Measurements from ENCODE around the gene PDIA5. TPM values are rescaled to one million over a fixed set of nuclear protein-coding genes. Genes with fewer than 3 reads are reported as not detected.

PDIA5 gene
- total RNA-seq, 4 donors from 2014 or later, result 3.6 to 38.1 (median 25.1) TPM

- intact Hi-C loops (cut with DNase I; ENCODE audit: low total_unique reads), result no loop called here
- no peaks in the 10 kb centered on the region for H3K9me3 ChIP-seq
- no peak overlapping the region for H3K27ac ChIP-seq
- no peaks in the 10 kb centered on the region for H3K27me3 ChIP-seq
- no peaks in the 10 kb centered on the region for H3K36me3 ChIP-seq
- peaks cover 0 to 19% of the 10 kb centered on the region in 2 donors for H3K4me1 ChIP-seq
- TF ChIP-seq POLR2A (IDR thresholded peaks at IDR 0.05), result no peak
- no peak overlapping the region for H3K4me3 ChIP-seq
- no peak for DNase-seq
Measured at GRCh38 chr3:123085932-123086627, 19.3 kb downstream of the PDIA5 start.

DNA sequence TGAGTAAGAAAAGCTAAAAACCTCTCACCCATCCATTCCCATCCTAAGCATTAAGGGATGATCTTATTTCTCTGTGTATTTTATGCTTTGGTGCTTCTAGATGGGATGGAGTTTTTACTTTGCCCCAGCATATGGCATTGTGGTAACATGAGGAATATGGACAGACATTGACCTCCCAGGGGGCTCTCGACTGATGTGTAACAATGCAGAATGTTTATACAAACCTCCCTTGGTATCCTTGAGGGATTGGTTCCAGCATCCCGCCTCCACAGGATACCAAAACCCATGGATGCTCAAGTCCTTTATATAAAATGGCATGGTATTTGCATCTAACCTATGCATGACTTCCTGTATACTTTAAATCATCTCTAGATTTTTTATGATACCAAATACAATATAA, 21.6 kb downstream of the PDIA5 start:
- H3K27ac ChIP-seq, result no peak overlapping the region
- H3K27me3 ChIP-seq, result no peaks in the 10 kb centered on the region
- no peak for TF ChIP-seq POLR2A (IDR thresholded peaks at IDR 0.05)
- TF ChIP-seq, protein P1, sequence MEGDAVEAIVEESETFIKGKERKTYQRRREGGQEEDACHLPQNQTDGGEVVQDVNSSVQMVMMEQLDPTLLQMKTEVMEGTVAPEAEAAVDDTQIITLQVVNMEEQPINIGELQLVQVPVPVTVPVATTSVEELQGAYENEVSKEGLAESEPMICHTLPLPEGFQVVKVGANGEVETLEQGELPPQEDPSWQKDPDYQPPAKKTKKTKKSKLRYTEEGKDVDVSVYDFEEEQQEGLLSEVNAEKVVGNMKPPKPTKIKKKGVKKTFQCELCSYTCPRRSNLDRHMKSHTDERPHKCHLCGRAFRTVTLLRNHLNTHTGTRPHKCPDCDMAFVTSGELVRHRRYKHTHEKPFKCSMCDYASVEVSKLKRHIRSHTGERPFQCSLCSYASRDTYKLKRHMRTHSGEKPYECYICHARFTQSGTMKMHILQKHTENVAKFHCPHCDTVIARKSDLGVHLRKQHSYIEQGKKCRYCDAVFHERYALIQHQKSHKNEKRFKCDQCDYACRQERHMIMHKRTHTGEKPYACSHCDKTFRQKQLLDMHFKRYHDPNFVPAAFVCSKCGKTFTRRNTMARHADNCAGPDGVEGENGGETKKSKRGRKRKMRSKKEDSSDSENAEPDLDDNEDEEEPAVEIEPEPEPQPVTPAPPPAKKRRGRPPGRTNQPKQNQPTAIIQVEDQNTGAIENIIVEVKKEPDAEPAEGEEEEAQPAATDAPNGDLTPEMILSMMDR (IDR thresholded peaks at IDR 0.05), result no peak
- no peaks in the 10 kb centered on the region for H3K9me3 ChIP-seq
- DNase-seq, result no peak
- no peaks in the 10 kb centered on the region for H3K36me3 ChIP-seq
- no peak overlapping the region for H3K4me3 ChIP-seq
- H3K4me1 ChIP-seq, result peaks cover 0 to 10% of the 10 kb centered on the region in 2 donors
- intact Hi-C loops (cut with DNase I; ENCODE audit: low total_unique reads), result no loop called here

DNA sequence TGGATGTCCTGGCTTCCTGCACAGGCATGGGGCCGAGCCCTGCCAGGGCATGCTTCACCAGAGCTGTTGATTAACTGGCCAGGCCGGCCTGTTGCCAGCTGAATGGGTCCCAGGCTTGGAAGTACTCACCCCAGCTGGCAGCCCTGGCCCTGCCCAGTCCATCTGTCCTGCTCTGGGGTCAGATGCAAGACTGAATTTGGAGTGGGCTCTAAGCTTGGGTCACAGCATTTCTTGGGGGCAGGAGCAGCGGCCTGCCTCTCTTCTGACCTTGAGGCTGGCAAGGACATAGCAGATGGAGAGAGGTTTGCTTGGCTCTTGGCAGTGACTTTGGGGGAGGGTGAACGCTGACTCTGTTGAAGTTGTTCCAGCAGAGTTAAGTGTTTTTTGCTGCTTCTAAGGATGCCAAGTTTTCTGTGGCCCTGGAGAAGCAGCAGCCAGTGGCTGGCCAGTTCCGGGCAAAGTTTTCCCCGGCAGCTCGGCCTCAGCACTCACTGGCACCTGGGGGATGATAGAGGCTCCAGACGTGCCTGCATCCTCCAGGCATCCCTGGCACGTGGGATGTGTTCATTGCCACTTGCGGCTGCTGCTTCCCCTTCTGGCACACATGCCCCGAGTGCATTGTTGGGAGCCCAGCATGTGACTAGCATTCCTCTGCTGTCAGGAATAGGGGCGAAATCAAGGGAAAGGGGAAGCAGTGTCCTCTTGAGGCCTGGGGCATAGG, 22.9 kb downstream of the PDIA5 start:
- no peaks in the 10 kb centered on the region for H3K27me3 ChIP-seq
- H3K4me1 ChIP-seq, result peaks cover 0 to 2% of the 10 kb centered on the region in 2 donors
- H3K36me3 ChIP-seq, result no peaks in the 10 kb centered on the region
- no peak for TF ChIP-seq POLR2A (IDR thresholded peaks at IDR 0.05)
- TF ChIP-seq, protein P1 (IDR thresholded peaks at IDR 0.05), result no peak
- no peak overlapping the region for H3K27ac ChIP-seq
- no peak for DNase-seq
- no peaks in the 10 kb centered on the region for H3K9me3 ChIP-seq
- no peak overlapping the region for H3K4me3 ChIP-seq
- intact Hi-C loops (cut with DNase I; ENCODE audit: low total_unique reads), result no loop called here

DNA sequence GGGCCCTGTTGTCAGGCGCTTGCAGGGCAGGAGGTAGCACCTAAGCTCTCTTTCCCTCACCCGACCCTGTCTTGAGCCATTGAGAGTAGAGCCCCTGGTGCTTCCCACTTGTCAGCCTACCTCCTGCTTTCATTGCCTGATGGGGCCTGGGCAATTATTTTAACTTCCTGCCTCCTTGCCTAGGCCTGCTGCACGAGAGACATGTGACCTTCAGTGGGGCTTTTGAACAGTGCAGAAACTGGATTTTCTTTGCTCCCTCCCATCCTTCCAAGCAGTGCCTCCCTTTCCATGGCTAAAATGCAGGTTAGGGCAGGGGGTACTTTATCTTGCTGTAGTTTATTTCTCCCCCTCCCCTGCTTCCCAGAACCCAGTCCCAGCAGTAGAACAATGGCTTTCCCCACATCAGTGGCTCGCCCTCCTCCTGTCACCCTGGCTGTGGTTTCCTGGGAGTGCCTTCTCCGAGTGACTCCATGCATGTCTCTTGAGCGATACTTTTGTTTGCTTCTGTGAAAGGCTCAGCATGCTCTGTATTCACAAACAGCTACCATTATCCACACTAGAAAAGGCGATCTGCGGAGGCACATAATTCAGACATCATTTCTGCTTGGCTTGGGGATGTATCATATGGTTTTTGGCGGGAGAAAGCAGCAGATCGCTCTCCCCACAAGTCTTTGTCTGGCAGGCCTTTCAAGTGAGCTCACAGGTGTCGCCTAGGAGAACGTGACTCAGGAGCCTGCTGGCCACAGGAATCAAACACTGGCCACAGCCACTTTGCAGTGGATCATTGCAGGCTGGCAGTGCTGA, 24.1 kb downstream of the PDIA5 start:
- H3K36me3 ChIP-seq, result no peaks in the 10 kb centered on the region
- H3K27ac ChIP-seq, result no peak overlapping the region
- H3K27me3 ChIP-seq, result no peaks in the 10 kb centered on the region
- H3K9me3 ChIP-seq, result no peaks in the 10 kb centered on the region
- no peak overlapping the region for H3K4me3 ChIP-seq
- DNase-seq, result no peak
- intact Hi-C loops (cut with DNase I; ENCODE audit: low total_unique reads), result no loop called here
- no peak for TF ChIP-seq POLR2A (IDR thresholded peaks at IDR 0.05)
- TF ChIP-seq, protein P1 (IDR thresholded peaks at IDR 0.05), result no peak
- H3K4me1 ChIP-seq, result no peaks in the 10 kb centered on the region

GRCh38 chr3:123092243-123092642, 25.4 kb downstream of the PDIA5 start:
- DNase-seq, result no peak
- no peak overlapping the region for H3K4me3 ChIP-seq
- no peaks in the 10 kb centered on the region for H3K9me3 ChIP-seq
- H3K27me3 ChIP-seq, result no peaks in the 10 kb centered on the region
- H3K27ac ChIP-seq, result no peak overlapping the region
- no peaks in the 10 kb centered on the region for H3K36me3 ChIP-seq
- no peaks in the 10 kb centered on the region for H3K4me1 ChIP-seq
- intact Hi-C loops (cut with DNase I; ENCODE audit: low total_unique reads), result no loop called here
- TF ChIP-seq, protein P1 (IDR thresholded peaks at IDR 0.05), result no peak
- TF ChIP-seq POLR2A (IDR thresholded peaks at IDR 0.05), result no peak
